CD14-positive monocyte (primary cell): ENCODE data around the gene ZFPM1. TPM values are rescaled to one million over a fixed set of nuclear protein-coding genes. Genes with fewer than 3 reads are reported as not detected.

Experiments used
- DNase-seq, 3 donors: peaks; one replicate each; pipeline ENCODE4 v3.0.0-alpha.2; 2011 to 2022
- H2AFZ ChIP-seq: 2 replicates; pipeline ENCODE4 v1.6.0; 2012; ENCODE audit warnings: mild to moderate bottlenecking, low read depth, low read length, inconsistent platforms; ENCODE audit not compliant: insufficient read depth, poor library complexity, severe bottlenecking
- H3K27ac ChIP-seq, 2 donors: 1 replicate in 1 of 2; 2 replicates in 1 of 2; pipeline ENCODE4 v1.5.1; 2012 to 2013; ENCODE audit warnings: low read length in 2 of 2, control low read depth in 1 of 2, inconsistent platforms in 1 of 2, low read depth in 1 of 2, mild to moderate bottlenecking in 1 of 2
- H3K27me3 ChIP-seq, 2 donors: one replicate each; pipeline versions ENCODE4 v1.6.0 to v1.6.1; 2011 to 2013; ENCODE audit warnings: low read length in 2 of 2; ENCODE audit not compliant: control insufficient read depth in 2 of 2, insufficient read depth in 2 of 2
- H3K36me3 ChIP-seq, 2 donors: replicated peaks in 1 of 2; 1 replicate in 1 of 2; 2 replicates in 1 of 2; pipeline versions ENCODE4 v1.5.1 to v1.6.1; 2012 to 2013; ENCODE audit warnings: low read length in 2 of 2, control low read depth in 1 of 2, inconsistent platforms in 1 of 2, mild to moderate bottlenecking in 1 of 2; ENCODE audit not compliant: insufficient read depth in 2 of 2, control insufficient read depth in 1 of 2
- H3K4me1 ChIP-seq, 2 donors: 1 replicate in 1 of 2; 2 replicates in 1 of 2; pipeline versions ENCODE4 v1.5.1 to v1.6.1; 2012 to 2013; ENCODE audit warnings: low read length in 2 of 2, control low read depth in 1 of 2, inconsistent platforms in 1 of 2, mild to moderate bottlenecking in 1 of 2, moderate library complexity in 1 of 2; ENCODE audit not compliant: insufficient read depth in 2 of 2, control insufficient read depth in 1 of 2
- H3K4me2 ChIP-seq: replicated peaks from 2 replicates; pipeline ENCODE3; 2012; ENCODE audit warnings: low read length, moderate library complexity, mild to moderate bottlenecking; ENCODE audit not compliant: poor library complexity, severe bottlenecking; ENCODE audit errors: extremely low read depth
- H3K4me3 ChIP-seq, 3 experiments: fragments of 200-600 bp in 1 of 3; sonication (generic) in 1 of 3; replicated peaks in 1 of 3; 1 replicate in 2 of 3; 2 replicates in 1 of 3; pipeline ENCODE4 v1.5.1; 2011 to 2013; ENCODE audit warnings: low read length in 3 of 3, mild to moderate bottlenecking in 3 of 3, control low read depth in 2 of 3, low read depth in 2 of 3, inconsistent platforms in 1 of 3, moderate library complexity in 1 of 3
- H3K79me2 ChIP-seq: 2 replicates; pipeline ENCODE4 v1.6.0; 2012; ENCODE audit warnings: mild to moderate bottlenecking, control low read depth, inconsistent platforms, low read length, moderate library complexity; ENCODE audit not compliant: insufficient read depth
- H3K9ac ChIP-seq: 2 replicates; pipeline ENCODE4 v1.6.0; 2017; ENCODE audit warnings: low read length, mild to moderate bottlenecking; ENCODE audit not compliant: insufficient read depth, poor library complexity, severe bottlenecking
- H3K9me3 ChIP-seq, 2 donors: replicated peaks in 1 of 2; 1 replicate in 1 of 2; 2 replicates in 1 of 2; pipeline versions ENCODE4 v1.5.1 to v1.6.1; 2012 to 2013; ENCODE audit warnings: low read length in 2 of 2, control low read depth in 1 of 2; ENCODE audit not compliant: control insufficient read depth in 1 of 2, insufficient read depth in 1 of 2
- H4K20me1 ChIP-seq: 2 replicates; pipeline ENCODE4 v1.6.0; 2012; ENCODE audit warnings: mild to moderate bottlenecking, low read length, control low read depth, moderate library complexity; ENCODE audit not compliant: insufficient read depth
- H3K27ac Mint-ChIP-seq, 7 donors: one replicate each; pipeline ENCODE4 v1.8.0; 2020; ENCODE audit warnings: mild to moderate bottlenecking in 7 of 7, mixed read lengths in 7 of 7, moderate library complexity in 6 of 7, inconsistent platforms in 2 of 7
- H3K27me3 Mint-ChIP-seq, 3 donors: one replicate each; pipeline ENCODE4 v1.8.0; 2021 to 2022; ENCODE audit warnings: low read depth in 3 of 3, mild to moderate bottlenecking in 3 of 3, mixed read lengths in 3 of 3, moderate library complexity in 3 of 3, inconsistent platforms in 1 of 3
- H3K36me3 Mint-ChIP-seq, 2 donors: one replicate each; pipeline ENCODE4 v1.8.0; 2020; ENCODE audit warnings: mixed read lengths in 2 of 2, inconsistent platforms in 1 of 2, mild to moderate bottlenecking in 1 of 2
- H3K4me1 Mint-ChIP-seq: one replicate; pipeline ENCODE4 v1.8.0; 2020; ENCODE audit warnings: mild to moderate bottlenecking, mixed read lengths
- H3K4me3 Mint-ChIP-seq, 2 donors: one replicate each; pipeline ENCODE4 v1.8.0; 2020; ENCODE audit warnings: mild to moderate bottlenecking in 2 of 2, mixed read lengths in 2 of 2, moderate library complexity in 1 of 2
- H3K9me3 Mint-ChIP-seq, 7 donors: one replicate each; pipeline ENCODE4 v1.8.0; 2020 to 2022; ENCODE audit warnings: mixed read lengths in 7 of 7, mild to moderate bottlenecking in 6 of 7, moderate library complexity in 6 of 7, inconsistent platforms in 2 of 7
- CTCF ChIP-seq: fragments of 200-600 bp; IDR thresholded peaks from one replicate; pipeline ENCODE4 v1.8.0; 2022; ENCODE audit warnings: antibody characterized with exemption, mild to moderate bottlenecking
- WGBS: methylation state at CpG from one replicate; pipeline ENCODE4 v1.1.5; 2013; ENCODE audit warnings: missing lambda C conversion rate; ENCODE audit not compliant: insufficient coverage; 5-methylcytosine and 5-hydroxymethylcytosine counted together
- intact Hi-C, 2 donors: fragments of 100-400 bp; cut with micrococcal nuclease; formaldehyde crosslinking; loops; one replicate each; pipeline versions ENCODE4 v1.15.0 to v1.15.1; 2023
- polyA plus RNA-seq, 3 donors: library from polyadenylated mRNA; depleted of rRNA in 1 of 3; unstranded in 2 of 3; stranded (reverse) in 1 of 3; fragments of 300-500 nt in 2 of 3; fragments of >200 nt in 1 of 3; fragmentation: Illumina TruSeq in 2 of 3; gene quantifications; 1 replicate in 2 of 3; 2 replicates in 1 of 3; pipeline ENCODE4 v1.2.3, GENCODE V29; 2012 to 2021

ZFPM1 gene
- polyA plus RNA-seq, 3 donors, result 0.04 to 0.19 (median 0.12) TPM

- Mint-ChIP-seq H3K27ac (no peak overlapping the region), H3K4me3 (no peak overlapping the region), H3K36me3 (no peaks in the 10 kb centered on the region), H3K9me3 (peaks cover 21 to 39% (median 36%) of the 10 kb centered on the region in 7 donors), H3K4me1 (peaks cover 12% of the 10 kb centered on the region), H3K27me3 (peaks cover 15 to 41% (median 28%) of the 10 kb centered on the region in 3 donors)
- intact Hi-C loops, result no loop called here
- Histone ChIP-seq H3K36me3 (no peaks in the 10 kb centered on the region), H3K4me1 (peaks cover 7 to 10% of the 10 kb centered on the region in 2 donors), H4K20me1 (no peaks in the 10 kb centered on the region), H2AFZ (no peak overlapping the region), H3K4me3 (no peak overlapping the region), H3K9me3 (peaks cover 27 to 37% of the 10 kb centered on the region in 2 donors), H3K9ac (no peak overlapping the region), H3K27ac (no peak overlapping the region), H3K27me3 (peaks cover 0 to 28% of the 10 kb centered on the region in 2 donors), H3K79me2 (no peaks in the 10 kb centered on the region), H3K4me2 (no peak overlapping the region)
- WGBS, result 64% methylated on average over 3 of the region's 7 CpGs
- no peak for DNase-seq
- TF ChIP-seq CTCF, result no peak
These were observed 92.7 kb downstream of the ZFPM1 start for GRCh38 chr16:88545781-88546180.

GRCh38 chr16:88548131-88548874 is 95.2 kb downstream of the ZFPM1 start:
- TF ChIP-seq CTCF, result no peak
- no peak overlapping the region for H3K27ac Mint-ChIP-seq
- Histone ChIP-seq H2AFZ (no peak overlapping the region), H3K4me1 (peaks cover 7 to 11% of the 10 kb centered on the region in 2 donors), H4K20me1 (no peaks in the 10 kb centered on the region), H3K79me2 (no peaks in the 10 kb centered on the region), H3K27ac (no peak overlapping the region), H3K4me2 (no peak overlapping the region), H3K4me3 (no peak overlapping the region), H3K36me3 (no peaks in the 10 kb centered on the region), H3K9me3 (peaks cover 13 to 21% of the 10 kb centered on the region in 2 donors), H3K27me3 (peaks cover 0 to 23% of the 10 kb centered on the region in 2 donors), H3K9ac (no peak overlapping the region)
- peaks cover 12% of the 10 kb centered on the region for H3K4me1 Mint-ChIP-seq
- no peaks in the 10 kb centered on the region for H3K36me3 Mint-ChIP-seq
- H3K4me3 Mint-ChIP-seq, result no peak overlapping the region
- peaks cover 13 to 23% (median 19%) of the 10 kb centered on the region in 7 donors for H3K9me3 Mint-ChIP-seq
- peaks cover 24 to 42% (median 29%) of the 10 kb centered on the region in 3 donors for H3K27me3 Mint-ChIP-seq
- DNase-seq, result no peak
- intact Hi-C loops, result no loop called here
- 67% methylated on average over 15 of the region's 15 CpGs for WGBS
